ENCODE results near the gene GIMAP1. TPM values are rescaled to one million over a fixed set of nuclear protein-coding genes. Genes with fewer than 3 reads are reported as not detected.
A peak's percentile ranks its signal among the peaks of the same experiment; 100 is the strongest.

GIMAP1 gene
- polyA plus RNA-seq, 3 donors = 2.1 to 2.3 (median 2.3) TPM

DNA sequence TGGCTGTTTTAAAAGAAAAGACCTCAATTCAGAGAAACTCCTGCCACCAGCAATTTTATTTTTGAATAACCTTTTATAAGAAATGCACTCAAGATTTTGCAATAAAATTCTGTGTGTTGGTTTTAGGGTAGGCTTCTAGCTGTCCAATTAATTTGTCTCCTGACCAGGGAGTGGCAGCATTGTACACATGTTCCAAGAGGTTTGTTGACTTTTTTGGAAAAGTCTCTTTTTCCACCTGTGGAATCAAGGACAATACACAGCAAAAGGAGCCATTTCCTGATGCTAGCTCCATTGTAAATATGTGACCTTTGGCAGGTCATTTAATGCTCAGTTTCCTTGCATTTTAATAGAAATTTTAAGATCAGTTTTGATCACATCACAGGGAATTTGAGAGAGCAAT is 22.6 kb downstream of the GIMAP1 start:
- no peak for DNase-seq (ENCODE audit: extremely low read depth in 1 of 11, low read depth in 9 of 11, low spot score in 4 of 11)

DNA sequence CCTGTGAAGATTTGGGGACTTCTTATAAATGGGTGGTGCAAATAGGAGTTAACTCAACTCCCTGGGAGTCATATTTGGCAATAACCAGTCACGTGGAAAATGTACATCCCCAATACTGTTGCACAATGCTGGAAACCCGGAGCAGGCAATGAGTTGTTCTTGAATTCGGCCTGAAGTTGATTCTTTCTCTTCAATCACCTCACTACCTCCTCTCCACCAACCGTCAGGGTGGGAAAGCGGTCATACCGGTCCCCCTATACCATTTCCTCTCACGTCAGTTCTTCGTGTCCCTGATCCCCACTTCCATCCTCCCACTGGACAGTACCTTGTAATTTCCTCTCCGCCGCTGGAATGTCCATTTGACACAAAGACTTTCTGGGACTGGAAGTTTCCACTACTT is 23.6 kb downstream of the GIMAP1 start:
- DNase-seq (ENCODE audit: extremely low read depth in 1 of 11, low read depth in 9 of 11, low spot score in 4 of 11) = no peak

DNA sequence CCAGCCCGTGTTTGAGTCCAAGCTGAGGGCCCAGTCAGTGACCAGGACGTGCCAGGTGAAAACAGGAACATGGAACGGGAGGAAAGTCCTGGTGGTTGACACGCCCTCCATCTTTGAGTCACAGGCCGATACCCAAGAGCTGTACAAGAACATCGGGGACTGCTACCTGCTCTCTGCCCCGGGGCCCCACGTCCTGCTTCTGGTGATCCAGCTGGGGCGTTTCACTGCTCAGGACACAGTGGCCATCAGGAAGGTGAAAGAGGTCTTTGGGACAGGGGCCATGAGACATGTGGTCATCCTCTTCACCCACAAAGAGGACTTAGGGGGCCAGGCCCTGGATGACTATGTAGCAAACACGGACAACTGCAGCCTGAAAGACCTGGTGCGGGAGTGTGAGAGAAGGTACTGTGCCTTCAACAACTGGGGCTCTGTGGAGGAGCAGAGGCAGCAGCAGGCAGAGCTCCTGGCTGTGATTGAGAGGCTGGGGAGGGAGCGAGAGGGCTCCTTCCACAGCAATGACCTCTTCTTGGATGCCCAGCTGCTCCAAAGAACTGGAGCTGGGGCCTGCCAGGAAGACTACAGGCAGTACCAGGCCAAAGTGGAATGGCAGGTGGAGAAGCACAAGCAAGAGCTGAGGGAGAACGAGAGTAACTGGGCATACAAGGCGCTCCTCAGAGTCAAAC is 26.0 kb downstream of the GIMAP1 start:
- no peak for DNase-seq (ENCODE audit: extremely low read depth in 1 of 11, low read depth in 9 of 11, low spot score in 4 of 11)

DNA sequence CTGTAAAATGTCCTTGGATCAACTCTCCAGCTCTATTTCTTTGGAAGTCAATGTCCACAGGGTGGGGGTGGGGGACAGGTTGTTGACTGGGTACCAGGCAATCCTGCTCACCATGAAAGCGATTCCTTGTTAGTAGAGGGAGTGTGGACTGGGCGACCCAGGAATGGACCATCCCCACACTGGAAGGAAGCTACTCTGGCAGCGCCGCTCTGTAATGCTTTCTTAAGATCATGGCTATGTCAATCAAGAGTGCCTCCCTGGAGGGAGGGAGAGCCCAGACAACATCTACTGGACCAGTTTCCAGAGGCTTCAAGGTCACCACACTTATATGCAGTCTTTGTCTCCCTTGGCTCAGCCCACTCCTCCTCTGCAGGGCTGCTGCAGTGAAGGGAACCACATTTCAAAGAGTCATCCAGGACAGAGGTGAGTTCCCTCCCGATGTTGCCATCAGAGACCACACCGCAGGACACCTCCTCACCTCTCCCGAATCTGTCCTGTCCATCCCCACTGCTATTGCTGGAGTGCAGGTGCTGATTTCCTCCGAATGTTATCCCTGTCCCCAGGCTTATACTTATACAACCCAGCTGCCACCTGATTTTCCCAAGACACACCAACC is 27.7 kb downstream of the GIMAP1 start:
- DNase-seq (ENCODE audit: extremely low read depth in 1 of 11, low read depth in 9 of 11, low spot score in 4 of 11) = no peak

DNA sequence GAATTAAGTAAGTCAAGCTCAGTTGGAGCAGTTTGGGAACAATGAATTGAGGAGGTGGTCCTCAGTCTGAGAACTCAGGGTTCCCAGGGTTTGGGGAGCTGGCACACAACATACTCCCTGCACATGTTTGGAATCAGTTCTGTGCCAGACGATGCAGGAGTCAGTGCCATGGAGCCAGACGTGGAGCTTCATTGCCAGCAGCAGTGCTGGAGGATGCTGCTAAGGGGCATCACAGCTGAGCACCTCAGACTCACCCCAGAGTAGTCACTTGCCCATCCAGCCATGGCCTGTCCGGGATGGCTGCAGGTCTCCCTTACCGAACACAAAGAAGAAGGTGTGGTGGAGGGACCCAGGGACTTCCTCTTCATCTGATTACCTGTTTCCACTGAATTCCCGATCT is 28.7 kb downstream of the GIMAP1 start:
- DNase-seq (ENCODE audit: extremely low read depth in 1 of 11, low read depth in 9 of 11, low spot score in 4 of 11) = no peak

DNA sequence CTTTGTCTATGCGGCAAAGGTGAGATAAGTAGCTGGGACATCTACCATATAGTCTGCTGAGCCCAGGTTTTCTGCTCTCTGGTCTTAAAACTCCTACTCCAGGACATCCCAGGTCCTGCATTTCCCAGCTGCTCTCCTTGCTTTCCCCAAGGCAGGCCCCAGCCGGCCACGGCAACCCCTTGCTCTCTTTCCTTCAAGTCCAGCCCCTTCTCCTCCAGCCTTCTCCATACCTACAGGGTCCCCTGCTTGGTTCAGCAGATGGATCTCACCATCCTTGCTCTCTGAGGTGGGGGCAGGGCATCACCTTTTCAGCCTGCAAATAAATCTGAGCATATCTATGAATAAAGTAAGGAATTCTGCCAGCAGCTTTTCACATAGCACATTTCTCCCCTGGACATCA is 29.5 kb downstream of the GIMAP1 start:
- DNase-seq (ENCODE audit: extremely low read depth in 1 of 11, low read depth in 9 of 11, low spot score in 4 of 11) = no peak

DNA sequence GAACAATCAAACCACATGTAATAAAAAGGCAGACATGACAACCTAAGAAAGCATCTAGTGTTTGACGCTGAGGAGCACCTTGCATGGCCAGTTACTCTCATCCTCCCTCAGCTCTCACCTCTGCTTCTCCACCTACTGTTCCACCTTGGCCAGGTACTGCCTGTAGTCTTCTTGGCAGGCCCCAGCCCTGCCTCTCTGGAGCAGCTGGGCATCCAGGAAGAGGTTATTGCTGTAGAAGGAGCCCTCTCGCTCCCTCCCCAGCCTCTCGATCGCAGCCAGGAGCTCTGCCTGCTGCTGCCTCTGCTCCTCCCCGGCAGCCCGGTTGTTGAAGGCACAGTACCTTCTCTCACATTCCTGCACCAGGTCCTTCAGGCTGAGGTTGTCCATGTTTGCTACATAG is 30.5 kb downstream of the GIMAP1 start:
- DNase-seq (ENCODE audit: extremely low read depth in 1 of 11, low read depth in 9 of 11, low spot score in 4 of 11) = no peak

DNA sequence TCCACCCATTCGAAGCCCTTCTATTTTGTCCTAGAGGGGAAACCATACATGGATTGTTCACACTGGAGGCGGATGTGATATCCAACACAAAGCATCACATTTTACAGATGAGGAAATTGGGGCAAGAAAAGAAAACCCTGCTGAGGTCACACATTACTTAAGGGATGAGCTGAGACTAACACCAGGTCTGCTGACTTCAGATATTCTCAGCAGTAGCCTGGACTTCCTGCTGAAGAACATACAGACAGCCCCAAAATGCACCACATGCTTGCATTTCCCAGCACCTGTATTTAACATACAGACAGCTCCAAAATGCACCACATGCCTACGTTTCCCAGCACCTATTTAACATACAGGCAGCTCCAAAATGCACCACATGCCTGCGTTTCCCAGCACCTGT is 32.0 kb downstream of the GIMAP1 start:
- no peak for DNase-seq (ENCODE audit: extremely low read depth in 1 of 11, low read depth in 9 of 11, low spot score in 4 of 11)

DNA sequence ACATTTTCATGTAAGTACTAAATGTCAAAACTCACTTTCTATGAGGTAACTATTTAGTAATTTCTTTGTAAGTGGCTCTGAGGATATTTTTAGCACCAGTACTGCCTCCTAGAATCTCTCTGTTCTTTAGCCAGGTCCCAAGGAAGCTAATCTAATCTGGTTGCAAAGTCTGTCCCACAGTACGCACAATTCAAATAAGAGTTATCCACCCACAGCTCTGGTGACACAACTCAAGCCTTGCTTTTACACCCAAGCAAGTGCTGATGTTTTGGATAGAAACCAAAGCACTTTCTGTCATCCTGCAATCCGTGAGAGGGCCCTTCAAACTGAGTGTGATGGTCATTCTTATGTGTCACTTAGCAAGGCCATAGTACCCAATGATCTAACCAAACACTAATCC is 35.3 kb downstream of the GIMAP1 start:
- no peak for DNase-seq (ENCODE audit: extremely low read depth in 1 of 11, low read depth in 9 of 11, low spot score in 4 of 11)

DNA sequence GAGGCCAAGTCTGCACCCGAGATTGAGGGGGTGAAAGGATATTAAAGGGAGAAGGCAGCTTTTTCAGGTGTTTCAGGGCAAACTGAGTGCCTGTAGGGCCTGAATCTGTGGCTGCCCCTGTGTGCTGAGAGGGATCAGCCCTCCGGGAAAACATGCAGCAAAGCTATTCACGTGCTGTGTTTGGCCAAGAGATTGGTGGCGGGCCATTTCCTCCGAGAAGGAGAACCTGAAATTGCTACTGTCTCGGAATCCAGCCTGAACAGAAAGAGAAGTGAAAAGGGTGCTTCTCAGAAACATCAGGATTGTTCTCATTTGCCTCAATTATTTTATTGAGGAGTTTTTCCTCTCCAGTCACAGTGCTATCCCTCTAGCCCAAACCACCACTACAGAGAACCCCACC is 36.8 kb downstream of the GIMAP1 start:
- no peak for DNase-seq (ENCODE audit: extremely low read depth in 1 of 11, low read depth in 9 of 11, low spot score in 4 of 11)

DNA sequence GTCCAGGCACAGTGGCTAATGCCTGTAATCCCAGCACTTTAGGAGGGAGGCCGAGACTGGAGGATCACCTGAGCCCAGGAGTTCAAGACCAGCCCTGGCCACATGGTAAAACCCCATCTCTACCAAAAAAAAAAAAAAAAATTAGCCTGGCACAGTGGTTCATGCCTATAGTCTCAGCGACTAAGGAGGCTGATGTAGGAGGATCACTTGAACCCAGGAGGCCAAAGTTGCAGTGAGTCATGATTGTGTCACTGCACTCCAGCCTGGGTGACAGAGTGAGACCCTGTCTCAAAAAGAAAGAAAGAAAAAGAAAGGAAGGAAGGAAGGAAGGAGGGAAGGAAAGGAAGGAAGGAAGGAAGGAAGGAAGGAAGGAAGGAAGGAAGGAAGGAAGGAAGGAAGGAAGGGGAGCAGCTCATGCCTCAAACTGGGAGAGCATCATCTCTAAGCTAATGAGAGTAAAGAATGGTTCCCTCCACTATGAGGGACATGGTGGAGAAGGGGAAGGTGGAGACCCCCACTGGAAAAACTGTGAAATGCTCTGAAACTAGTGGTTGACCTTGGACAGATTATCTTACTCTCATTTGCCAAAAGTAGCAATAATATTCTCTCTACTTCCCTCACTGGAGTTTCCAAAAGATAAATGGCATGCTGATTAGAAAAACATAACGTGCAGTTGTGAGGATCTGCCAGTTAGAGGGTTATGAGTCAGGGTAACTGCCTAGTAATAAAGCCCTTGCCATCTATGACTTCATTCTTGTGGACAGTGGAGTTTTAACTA is 37.6 kb downstream of the GIMAP1 start:
- peak in 2 of 11 donors; percentile 15 to 18 for DNase-seq (ENCODE audit: extremely low read depth in 1 of 11, low read depth in 9 of 11, low spot score in 4 of 11)

DNA sequence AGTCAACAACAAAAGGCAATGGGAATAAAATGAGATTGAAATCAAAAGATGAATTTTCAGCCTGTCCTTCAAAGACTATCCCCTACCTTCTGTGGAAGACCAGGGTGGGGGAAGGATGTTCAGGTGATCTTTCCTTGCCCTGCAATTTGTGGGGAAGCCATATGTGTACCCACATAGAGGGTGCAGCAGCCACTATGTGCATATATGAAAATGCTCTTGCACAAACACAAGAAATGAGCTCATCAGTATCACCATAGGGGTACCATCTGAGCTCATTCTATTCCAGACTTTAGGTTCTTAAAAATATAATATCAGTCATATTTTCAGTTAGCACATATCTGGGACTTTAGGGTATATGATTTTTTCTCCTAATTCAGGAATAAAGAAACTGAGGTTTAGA is 38.5 kb downstream of the GIMAP1 start:
- no peak for DNase-seq (ENCODE audit: extremely low read depth in 1 of 11, low read depth in 9 of 11, low spot score in 4 of 11)

DNA sequence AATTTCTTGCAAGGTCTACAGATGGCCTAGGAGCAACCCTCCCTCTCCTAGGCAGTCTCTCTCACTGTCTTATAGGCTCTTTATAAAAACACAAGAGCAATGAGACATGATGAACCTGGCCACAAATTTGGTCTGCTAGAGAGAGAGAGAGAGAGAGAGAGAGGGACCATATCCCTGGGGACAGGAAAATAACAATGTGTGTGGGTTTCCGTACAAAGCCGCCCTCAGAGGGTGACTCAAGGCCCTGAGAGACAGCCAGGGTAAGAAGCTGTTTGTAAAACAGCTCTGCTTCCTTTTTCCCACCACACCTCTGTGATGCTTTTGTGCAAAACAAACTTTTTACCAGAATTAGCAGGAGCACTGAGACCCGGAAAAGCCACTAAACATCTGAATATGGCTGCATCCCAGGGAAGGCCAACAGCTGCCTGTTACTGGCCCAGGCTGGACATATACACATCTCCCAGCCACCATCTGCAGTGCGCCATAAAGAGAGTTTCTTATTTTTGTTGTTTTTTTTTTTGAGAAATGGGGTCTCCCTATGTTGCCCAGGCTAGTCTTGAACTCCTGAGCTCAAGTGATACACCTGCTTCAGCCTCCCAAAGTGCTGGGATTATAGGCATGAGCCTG is 39.2 kb downstream of the GIMAP1 start:
- DNase-seq (ENCODE audit: extremely low read depth in 1 of 11, low read depth in 9 of 11, low spot score in 4 of 11) = no peak

DNA sequence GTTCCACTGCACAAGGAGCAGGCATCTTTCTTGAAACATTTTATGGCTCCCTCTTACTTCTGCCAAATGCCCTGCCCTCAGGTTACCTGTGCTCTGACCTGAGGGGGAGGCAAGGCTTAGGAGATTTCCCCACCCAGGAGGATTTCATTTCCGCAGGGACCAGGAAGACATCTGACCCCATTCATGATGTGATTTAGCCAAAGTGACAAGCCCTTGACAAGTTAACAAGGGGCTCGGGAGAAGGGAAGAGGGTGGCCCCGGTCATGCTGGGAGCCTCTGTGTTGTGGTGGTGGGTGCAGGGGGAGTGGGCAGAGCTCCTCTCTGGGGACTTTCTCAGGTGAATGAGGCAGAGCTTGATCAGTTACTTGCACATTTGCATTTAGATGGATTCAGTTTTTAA is 39.8 kb downstream of the GIMAP1 start:
- DNase-seq (ENCODE audit: extremely low read depth in 1 of 11, low read depth in 9 of 11, low spot score in 4 of 11) = no peak

DNA sequence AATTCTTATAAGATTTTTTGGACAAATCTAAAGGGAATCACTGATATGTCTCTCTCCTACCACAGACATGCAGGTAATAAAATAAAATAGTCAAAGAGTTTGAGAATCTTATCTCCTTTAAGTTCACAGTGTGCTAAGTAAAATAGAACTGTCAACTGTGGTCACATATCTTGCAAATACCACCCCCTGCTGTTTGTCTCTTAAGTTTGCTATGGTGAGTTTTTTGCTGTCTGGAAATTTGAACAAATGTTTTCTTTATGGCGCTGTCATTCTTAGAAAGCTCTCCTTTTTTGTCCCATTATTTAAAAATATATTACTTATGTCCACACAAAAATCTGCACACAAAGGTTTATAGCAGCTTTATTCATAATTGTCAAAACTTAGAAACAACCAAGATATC is 40.4 kb downstream of the GIMAP1 start:
- DNase-seq (ENCODE audit: extremely low read depth in 1 of 11, low read depth in 9 of 11, low spot score in 4 of 11) = no peak

DNA sequence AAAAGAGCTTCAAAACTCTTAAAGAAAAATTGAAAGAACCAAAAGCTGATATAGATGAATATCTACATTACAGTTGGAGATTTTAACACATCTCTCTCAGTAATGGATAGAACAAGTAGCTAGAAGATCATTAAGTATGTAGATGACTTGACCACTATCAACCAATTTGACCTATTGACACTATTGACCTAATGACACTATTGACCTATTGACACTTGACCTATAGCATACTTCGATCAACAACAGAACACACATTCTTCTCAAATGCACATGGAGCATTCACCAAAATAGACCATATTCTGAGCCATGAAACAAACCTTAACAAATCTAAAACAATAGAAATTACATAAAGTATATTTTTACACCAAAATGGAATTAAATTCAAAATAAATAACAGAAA is 43.1 kb downstream of the GIMAP1 start:
- DNase-seq (ENCODE audit: extremely low read depth in 1 of 11, low read depth in 9 of 11, low spot score in 4 of 11) = no peak

DNA sequence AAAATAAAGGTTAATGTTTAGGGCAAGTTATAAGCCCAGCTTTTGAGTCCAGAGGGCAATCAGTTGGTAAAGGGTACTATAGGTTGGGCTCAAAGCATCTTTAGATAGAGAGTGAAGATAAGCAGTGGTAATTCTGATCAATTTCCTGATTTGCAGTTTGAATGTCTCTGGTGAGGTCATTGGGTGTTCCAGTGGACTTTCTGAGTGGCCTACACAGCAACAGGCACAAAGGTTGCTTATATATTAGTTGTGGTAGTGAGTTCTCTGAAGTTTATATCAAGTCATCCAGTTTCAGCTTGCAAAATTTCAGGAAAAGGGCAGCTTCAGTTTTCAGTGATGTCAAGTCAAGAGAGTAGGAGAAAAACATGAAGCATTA is 49.9 kb downstream of the GIMAP1 start:
- DNase-seq (ENCODE audit: extremely low read depth in 1 of 11, low read depth in 9 of 11, low spot score in 4 of 11) = no peak

DNA sequence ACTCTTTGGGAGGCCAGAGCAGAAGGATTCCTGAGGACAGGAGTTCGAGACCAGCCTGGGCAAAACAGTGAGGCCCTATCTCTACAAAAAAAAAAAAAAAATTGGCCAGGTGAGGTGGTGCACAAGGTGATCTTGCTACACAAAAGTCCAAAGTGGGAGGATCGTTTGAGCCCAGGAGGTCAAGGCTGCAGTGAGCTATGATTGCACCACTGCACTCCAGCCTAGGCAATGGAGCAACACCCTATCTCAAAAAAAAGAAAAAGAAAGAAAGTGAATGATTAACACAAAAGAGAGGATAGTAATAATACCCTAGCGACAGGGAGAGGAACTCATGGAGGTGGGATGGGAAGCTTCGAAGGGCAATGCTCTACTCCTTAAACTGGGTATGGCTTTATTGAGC is 53.4 kb downstream of the GIMAP1 start:
- no peak for DNase-seq (ENCODE audit: extremely low read depth in 1 of 11, low read depth in 9 of 11, low spot score in 4 of 11)
